Stimulated activated CD4-positive, alpha-beta T cell treated with anti-CD3 and anti-CD28 coated beads, Interleukin-1b, Interleukin-23, amount 100 ng/mL, for 1 hour (primary cell): ENCODE results near the gene TMC8.

Experiments used
- DNase-seq, 2 donors: peaks; one replicate each; pipeline ENCODE4 v3.0.0-alpha.2; 2020; ENCODE audit warnings: low read depth in 2 of 2

The TMC8 gene

GRCh38 chr17:78124081-78124835, 6.3 kb upstream of the TMC8 start:
- DNase-seq = no peak

GRCh38 chr17:78124836-78125137, 5.8 kb upstream of the TMC8 start:
- no peak for DNase-seq

- no peak for DNase-seq
Observed at GRCh38 chr17:78125138-78125913, 5.2 kb upstream of the TMC8 start.

- no peak for DNase-seq
Observed at GRCh38 chr17:78125976-78126894, 4.3 kb upstream of the TMC8 start.

- DNase-seq = no peak
Observed at GRCh38 chr17:78126895-78127238, 3.7 kb upstream of the TMC8 start.

GRCh38 chr17:78127239-78127887, 3.2 kb upstream of the TMC8 start:
- no peak for DNase-seq

GRCh38 chr17:78127888-78128550, 2.6 kb upstream of the TMC8 start:
- DNase-seq = no peak

- DNase-seq = no peak
Observed at GRCh38 chr17:78128551-78129350, 1.8 kb upstream of the TMC8 start, which contains the start of gene TMC6. TMC6 (minus strand) TSS chr17:78128755; CDS start chr17:78126832, 1,923 bp downstream.

- no peak for DNase-seq
Observed at GRCh38 chr17:78129351-78130089, 1.1 kb upstream of the TMC8 start.

- no peak for DNase-seq
Observed at GRCh38 chr17:78130090-78130436, 508 bp upstream of the TMC8 start.

GRCh38 chr17:78131172-78132083, 857 bp downstream of the TMC8 start:
- no peak for DNase-seq

- no peak for DNase-seq
Observed at GRCh38 chr17:78132084-78132676, 1.6 kb downstream of the TMC8 start.

- no peak for DNase-seq
Observed at GRCh38 chr17:78132767-78133178, 2.2 kb downstream of the TMC8 start.

- DNase-seq = no peak
Observed at GRCh38 chr17:78133179-78133951, 2.8 kb downstream of the TMC8 start.

GRCh38 chr17:78133971-78134898, 3.7 kb downstream of the TMC8 start:
- DNase-seq = peak in 1 of 2 donors; percentile 62

- no peak for DNase-seq
Observed at GRCh38 chr17:78134899-78135385, 4.4 kb downstream of the TMC8 start.
